ENCODE results near the gene PRPF8.
A peak's percentile ranks its signal among the peaks of the same experiment; 100 is the strongest.

Gene PRPF8

GRCh38 chr17:1726626-1727257 lies 42.1 kb upstream of the PRPF8 start:
- Histone ChIP-seq H3K4me1 (ENCODE audit: insufficient read depth, low read length, severe bottlenecking) (peaks cover 83% of the 10 kb centered on the region), H3K79me2 (ENCODE audit: insufficient read depth, low read length) (no peaks in the 10 kb centered on the region), H3K9ac (ENCODE audit: low read length) (no peak overlapping the region), H3K4me2 (ENCODE audit: low read length) (no peak overlapping the region; the same call in 1 of the 2 replicates), H3K36me3 (ENCODE audit: insufficient read depth, low read length) (peaks cover 20% of the 10 kb centered on the region; the same call in 1 of the 2 replicates), H3K27me3 (ENCODE audit: insufficient read depth, low read length) (no peaks in the 10 kb centered on the region), H3F3A (ENCODE audit: insufficient read depth, low read length) (no peaks in the 10 kb centered on the region; the same call in 1 of the 2 replicates), H2AFZ (ENCODE audit: low read length) (no peak overlapping the region), H4K20me1 (ENCODE audit: insufficient read depth, low read length) (no peaks in the 10 kb centered on the region), H3K4me3 (ENCODE audit: low read depth, low read length, poor library complexity, severe bottlenecking) (no peak overlapping the region), H3K27ac (ENCODE audit: low read depth, low read length, poor library complexity, severe bottlenecking) (no peak overlapping the region), H3K9me3 (ENCODE audit: low read length) (no peaks in the 10 kb centered on the region), H3K9me2 (ENCODE audit: low read depth, low read length) (no peaks in the 10 kb centered on the region)
- TF ChIP-seq EZH2 (IDR thresholded peaks at IDR 0.05; ENCODE audit: borderline replicate concordance, low read length): no peak
- TF ChIP-seq CTCF (IDR thresholded peaks at IDR 0.05; ENCODE audit: low read length): no peak

GRCh38 chr17:1725642-1726511 lies 41.2 kb upstream of the PRPF8 start:
- Histone ChIP-seq H3K9ac (ENCODE audit: low read length) (peak overlapping the region; percentile 86; the same call in 1 of the 2 replicates), H3K27ac (ENCODE audit: low read depth, low read length, poor library complexity, severe bottlenecking) (peak overlapping the region; percentile 40)
- TF ChIP-seq EZH2 (IDR thresholded peaks at IDR 0.05; ENCODE audit: borderline replicate concordance, low read length) (no peak), CTCF (IDR thresholded peaks at IDR 0.05; ENCODE audit: low read length) (no peak)

GRCh38 chr17:1724869-1725641 lies 40.4 kb upstream of the PRPF8 start:
- H3K4me3 ChIP-seq (ENCODE audit: low read depth, low read length, poor library complexity, severe bottlenecking): peak overlapping the region; percentile 88
- no peaks in the 10 kb centered on the region for H4K20me1 ChIP-seq (ENCODE audit: insufficient read depth, low read length)
- H3K9me3 ChIP-seq (ENCODE audit: low read length): no peaks in the 10 kb centered on the region
- H3K9ac ChIP-seq (ENCODE audit: low read length): peak overlapping the region; percentile 86
- no peaks in the 10 kb centered on the region for H3K9me2 ChIP-seq (ENCODE audit: low read depth, low read length)
- H2AFZ ChIP-seq (ENCODE audit: low read length): no peak overlapping the region
- peaks cover 79% of the 10 kb centered on the region for H3K4me1 ChIP-seq (ENCODE audit: insufficient read depth, low read length, severe bottlenecking)
- peaks cover 11% of the 10 kb centered on the region; the same call in 1 of the 2 replicates for H3K36me3 ChIP-seq (ENCODE audit: insufficient read depth, low read length)
- no peaks in the 10 kb centered on the region; the same call in 1 of the 2 replicates for H3F3A ChIP-seq (ENCODE audit: insufficient read depth, low read length)
- H3K79me2 ChIP-seq (ENCODE audit: insufficient read depth, low read length): no peaks in the 10 kb centered on the region
- TF ChIP-seq EZH2 (IDR thresholded peaks at IDR 0.05; ENCODE audit: borderline replicate concordance, low read length): no peak
- no peak for TF ChIP-seq CTCF (IDR thresholded peaks at IDR 0.05; ENCODE audit: low read length)
- H3K27me3 ChIP-seq (ENCODE audit: insufficient read depth, low read length): no peaks in the 10 kb centered on the region
- H3K4me2 ChIP-seq (ENCODE audit: low read length): peak overlapping the region; percentile 95
- H3K27ac ChIP-seq (ENCODE audit: low read depth, low read length, poor library complexity, severe bottlenecking): peak overlapping the region; percentile 40

More at GRCh38 chr17:1725642-1726511, 41.2 kb upstream of the PRPF8 start:
- Histone ChIP-seq H3K9me2 (ENCODE audit: low read depth, low read length) (no peaks in the 10 kb centered on the region), H3K4me3 (ENCODE audit: low read depth, low read length, poor library complexity, severe bottlenecking) (peak overlapping the region; percentile 88), H2AFZ (ENCODE audit: low read length) (no peak overlapping the region), H3K4me2 (ENCODE audit: low read length) (peak overlapping the region; percentile 95), H3K36me3 (ENCODE audit: insufficient read depth, low read length) (peaks cover 16% of the 10 kb centered on the region; the same call in 1 of the 2 replicates), H3K79me2 (ENCODE audit: insufficient read depth, low read length) (no peaks in the 10 kb centered on the region), H3K4me1 (ENCODE audit: insufficient read depth, low read length, severe bottlenecking) (peaks cover 79% of the 10 kb centered on the region), H3F3A (ENCODE audit: insufficient read depth, low read length) (no peaks in the 10 kb centered on the region; the same call in 1 of the 2 replicates), H3K27me3 (ENCODE audit: insufficient read depth, low read length) (no peaks in the 10 kb centered on the region), H3K9me3 (ENCODE audit: low read length) (no peaks in the 10 kb centered on the region), H4K20me1 (ENCODE audit: insufficient read depth, low read length) (no peaks in the 10 kb centered on the region)
